GM18505 (cell line): ENCODE data around the gene URM1.
"Not testable (repeated sequence)": the region's sequence is repeated elsewhere in the genome, so short reads cannot be mapped to it uniquely, and the experiment has no call there.

ENCODE experiments used
- ATAC-seq: cut with Tn5 transposase; IDR thresholded peaks from one replicate; pipeline ENCODE4 v1.9.1; 2021; ENCODE audit not compliant: unreplicated experiment
- POLR2A ChIP-seq: IDR thresholded peaks from 4 replicates; pipeline ENCODE4 v1.6.1; 2011; ENCODE audit warnings: borderline replicate concordance; ENCODE audit not compliant: insufficient read depth, insufficient read length; ENCODE audit errors: extremely low read depth

The URM1 gene

DNA sequence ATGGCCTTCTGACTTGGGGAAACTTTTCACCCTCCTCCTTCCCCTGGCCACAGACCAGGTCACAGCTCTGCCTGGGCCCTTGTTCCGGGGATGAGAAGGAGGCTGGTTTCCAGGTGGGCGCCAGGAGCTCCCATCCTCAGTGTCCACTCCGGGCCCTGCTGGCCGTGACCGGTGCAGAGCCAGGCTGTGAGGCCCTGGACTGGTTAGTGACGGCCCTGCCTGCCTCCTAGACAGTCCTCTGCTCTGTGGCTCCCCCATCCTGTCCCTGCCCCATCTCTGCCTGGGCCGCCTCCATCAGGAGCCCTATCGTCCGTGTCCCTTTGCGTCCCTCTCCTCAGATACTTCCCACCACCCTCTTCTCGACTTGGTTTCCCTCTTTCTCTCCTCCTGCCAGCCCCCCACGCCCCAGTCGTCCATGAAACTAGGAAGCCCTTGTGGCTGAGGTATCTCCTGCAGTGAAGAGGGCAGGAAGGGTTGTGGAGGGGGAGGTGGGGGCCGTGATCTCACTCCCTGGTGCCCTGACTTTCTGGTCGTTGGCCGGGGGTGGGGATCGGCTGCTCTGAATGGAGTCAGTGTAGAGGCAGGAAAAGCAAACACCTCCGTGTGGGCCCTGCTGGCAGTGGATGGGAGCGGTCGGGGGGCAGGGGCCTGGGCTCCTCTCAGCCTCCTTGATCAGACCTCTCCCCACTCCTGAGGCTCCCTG lies 34.1 kb downstream of the URM1 start:
- ATAC-seq = no peak
- TF ChIP-seq POLR2A = no peak

DNA sequence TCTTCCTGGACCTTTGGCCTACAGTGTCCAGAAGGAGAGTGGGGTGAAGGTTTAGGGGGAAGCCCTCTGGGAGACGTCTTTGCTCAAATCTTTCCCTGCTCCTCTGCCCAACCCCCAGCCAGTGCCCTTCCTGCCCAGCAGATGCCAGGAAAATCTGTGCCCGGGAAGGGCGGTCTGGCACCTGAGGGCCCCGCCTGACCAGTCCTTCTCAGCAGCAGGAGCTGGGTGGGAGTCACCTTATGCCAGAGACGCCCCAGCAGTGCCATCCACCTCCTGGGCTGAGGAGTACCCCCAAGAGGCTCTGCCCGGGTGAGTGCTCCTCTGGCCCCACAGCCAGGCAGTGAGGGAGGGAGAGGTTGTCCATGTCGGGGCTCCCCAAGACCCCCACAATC lies 34.6 kb downstream of the URM1 start:
- TF ChIP-seq POLR2A = no peak
- ATAC-seq = no peak

DNA sequence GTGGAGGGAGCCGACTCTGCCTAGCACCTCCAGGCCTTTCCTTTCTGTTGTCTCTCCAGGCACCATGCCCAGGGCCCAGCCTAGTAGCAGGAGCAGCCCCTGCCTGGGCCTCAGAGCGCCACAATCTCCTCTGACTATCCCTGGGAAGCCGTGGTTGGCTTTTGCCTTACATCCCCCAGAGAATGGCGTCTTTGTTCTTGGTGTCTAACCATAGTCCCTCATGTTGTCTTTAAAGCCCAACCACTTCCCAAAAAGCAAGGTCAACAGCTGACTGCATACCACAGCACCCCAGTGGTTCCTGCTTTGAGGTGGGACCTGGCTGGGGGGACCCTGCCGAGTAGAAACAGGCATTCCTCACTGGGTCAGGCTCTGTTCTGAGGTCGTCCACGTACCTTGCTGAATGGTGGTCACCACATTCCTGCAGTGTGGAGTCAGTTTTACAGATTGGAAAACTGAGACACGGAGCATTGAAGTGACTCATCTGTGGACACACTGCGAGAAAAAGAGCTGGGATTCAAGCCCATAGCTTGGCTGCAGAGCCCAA lies 35.7 kb downstream of the URM1 start:
- ATAC-seq = no peak

DNA sequence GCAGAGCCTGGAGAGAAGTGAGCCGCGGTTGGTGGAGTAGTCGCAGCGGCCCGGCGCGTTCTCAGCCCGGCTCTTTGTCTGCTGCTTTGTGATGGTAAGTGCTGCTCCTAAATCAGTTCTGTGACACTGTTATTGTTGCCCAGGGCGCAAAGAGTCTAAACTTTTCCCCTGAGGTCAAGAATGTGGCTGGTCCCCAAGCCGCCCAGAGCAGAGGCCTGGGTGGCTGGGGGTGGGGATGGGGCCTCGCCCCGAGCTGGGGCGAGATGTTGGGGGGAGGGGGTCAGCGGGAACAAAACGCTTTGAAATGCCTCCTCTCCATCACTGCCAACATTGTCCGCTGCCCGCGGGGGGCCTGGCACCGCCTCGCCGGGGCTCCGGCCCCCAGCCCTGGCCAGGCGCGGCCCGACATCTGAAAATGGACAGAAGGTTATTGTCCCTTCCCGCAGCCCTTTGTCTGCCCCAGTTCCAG lies 37.8 kb downstream of the URM1 start:
- TF ChIP-seq POLR2A = no peak
- no peak for ATAC-seq

More for the DNA sequence above, 35.7 kb downstream of the URM1 start:
- no peak for TF ChIP-seq POLR2A

DNA sequence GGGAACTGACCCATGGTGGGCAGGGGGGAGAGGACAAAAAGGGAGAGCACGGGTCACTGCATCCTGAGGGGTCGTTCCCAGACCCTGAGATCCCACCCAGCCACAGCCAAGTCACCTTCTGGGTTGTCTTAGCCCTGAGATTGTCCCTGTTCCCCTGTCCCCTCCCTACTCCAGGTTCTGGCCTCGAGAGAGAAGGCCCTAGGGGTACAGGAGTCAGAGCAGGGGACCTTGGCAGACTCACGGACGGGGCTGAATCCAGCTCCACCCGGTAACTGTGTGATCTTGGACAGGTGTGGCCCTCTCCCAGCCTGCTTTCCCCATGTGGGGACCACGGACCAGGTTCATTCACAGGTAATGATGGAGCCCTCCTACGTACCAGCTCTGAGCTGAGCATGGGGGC lies 38.3 kb downstream of the URM1 start:
- ATAC-seq = no peak
- TF ChIP-seq POLR2A = no peak

DNA sequence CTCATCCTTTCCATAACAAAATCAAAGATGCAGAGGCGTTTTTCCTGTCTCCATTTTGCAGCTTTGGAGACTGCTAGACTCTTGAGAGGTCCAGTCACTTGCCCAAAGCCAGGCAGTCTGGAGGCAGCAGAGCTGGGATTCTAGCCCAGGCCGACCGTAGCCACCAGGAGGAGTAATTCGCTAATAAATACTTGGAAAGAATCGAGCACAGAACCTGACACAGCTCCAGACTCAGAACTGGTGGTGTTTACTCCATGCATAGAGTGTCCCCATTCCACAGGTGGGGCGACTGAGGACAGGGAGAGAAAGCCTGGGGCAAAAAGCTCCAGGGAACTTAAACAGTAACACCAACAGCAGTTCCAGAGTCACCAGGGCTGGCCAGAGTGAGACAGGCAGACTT lies 38.8 kb downstream of the URM1 start:
- no peak for ATAC-seq

DNA sequence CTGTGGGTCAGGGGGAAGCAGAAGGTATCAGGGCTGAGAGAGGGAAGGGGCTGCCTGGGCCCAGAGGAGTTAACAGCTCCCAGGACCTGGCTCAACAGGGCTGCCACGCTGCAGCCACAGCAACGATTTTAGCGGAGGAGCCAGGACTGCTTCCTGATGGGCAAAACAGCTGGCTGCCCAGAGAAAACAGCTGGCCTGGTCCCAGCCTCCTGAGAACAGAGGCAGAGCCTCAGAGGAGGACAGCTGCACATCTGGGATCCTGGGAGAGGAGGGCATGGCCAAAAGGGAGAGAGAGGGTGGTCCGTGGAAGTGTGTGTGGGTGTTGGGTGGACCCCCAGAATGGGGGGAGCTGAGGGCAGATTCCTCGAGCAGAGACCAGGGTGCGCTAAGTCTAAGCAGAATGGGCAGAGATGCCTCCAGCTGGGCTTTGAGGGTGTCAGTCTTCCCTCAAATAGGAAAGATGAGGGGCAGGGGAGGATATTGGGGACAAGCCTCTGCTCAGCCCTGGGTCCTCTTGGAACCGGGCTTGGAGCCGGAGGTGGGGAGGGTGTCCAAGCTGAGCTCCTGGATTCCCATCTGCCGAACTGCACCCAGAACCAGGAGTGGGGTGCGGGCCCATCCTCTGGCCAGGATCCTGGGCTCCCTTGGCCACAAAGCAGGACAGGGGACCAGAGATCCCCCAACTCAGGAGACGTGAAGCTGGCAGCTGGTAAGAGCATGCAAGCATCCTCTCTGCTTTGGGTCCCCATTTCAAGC lies 40.4 kb downstream of the URM1 start:
- no peak for TF ChIP-seq POLR2A
- ATAC-seq = no peak

More for the DNA sequence above, 38.8 kb downstream of the URM1 start:
- TF ChIP-seq POLR2A = no peak

DNA sequence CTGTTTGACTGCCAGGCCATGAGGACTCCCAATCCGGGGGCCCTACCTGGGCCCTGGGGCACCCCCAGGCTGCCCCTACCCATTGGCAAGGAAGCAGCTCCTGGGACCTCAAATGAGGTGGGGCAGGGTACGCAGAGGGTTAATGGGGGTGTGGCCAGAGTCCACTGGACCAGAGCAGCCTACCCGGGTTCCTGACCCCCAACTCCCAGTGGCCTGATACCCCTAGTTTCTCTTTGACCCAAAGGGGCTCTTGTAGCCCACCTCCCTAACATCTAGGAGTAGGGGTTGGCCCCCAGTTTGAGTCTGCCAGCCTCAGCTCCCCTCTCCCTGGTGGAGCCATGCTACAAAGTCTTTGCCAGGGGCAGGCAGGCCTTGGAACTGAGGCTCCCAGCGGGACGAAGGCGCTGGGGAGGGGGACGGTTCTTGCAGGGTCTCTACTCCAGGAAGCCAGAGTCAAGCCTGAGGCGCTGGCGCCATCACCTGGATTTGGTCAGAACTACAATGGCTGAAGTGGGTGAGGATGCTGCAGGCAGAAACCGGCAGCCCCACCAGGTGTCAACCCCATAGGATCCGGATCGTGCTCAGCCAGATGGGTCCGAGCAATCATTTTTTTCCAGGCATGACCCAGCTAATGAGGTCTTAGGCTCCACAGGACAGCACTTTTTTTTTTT lies 41.1 kb downstream of the URM1 start:
- no peak for ATAC-seq
- TF ChIP-seq POLR2A = no peak

DNA sequence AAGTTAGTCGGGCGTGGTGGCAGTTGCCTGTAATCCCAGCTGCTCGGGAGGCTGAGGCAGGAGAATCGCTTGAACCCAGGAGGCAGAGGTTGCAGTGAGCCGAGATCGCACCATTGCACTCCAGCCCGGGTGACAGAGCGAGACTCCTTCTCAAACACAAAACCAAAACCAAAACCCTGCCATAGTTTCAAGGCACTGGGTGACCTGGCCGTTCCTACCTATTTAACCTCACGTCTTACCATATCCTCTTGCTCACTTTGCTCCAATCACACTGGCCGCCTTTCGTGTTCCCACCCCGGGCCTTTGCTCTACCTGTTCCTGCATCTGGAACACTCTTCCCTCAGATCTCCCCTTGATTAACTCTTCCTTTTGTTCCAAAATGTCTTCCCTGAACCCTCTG lies 42.6 kb downstream of the URM1 start:
- not testable (repeated sequence) for ATAC-seq

DNA sequence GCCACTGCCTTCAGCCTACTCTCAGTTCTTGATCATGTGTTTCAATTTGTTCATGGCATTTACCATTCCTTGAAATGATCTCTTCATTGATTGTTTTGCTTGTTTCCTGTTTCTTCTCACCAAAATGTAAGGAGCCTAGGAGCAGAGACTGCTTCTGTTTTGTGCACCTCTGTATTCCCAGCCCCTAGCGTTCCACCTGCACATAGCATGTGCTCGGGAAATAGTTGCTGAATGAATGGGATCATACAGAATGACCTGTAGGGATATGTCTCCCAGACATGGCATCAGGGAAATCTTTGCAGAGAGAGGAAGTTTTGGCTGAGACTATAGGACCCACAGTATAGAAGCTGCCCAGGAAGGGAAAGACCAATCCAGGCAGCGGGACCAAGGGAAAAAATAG lies 43.3 kb downstream of the URM1 start:
- ATAC-seq = no peak
- TF ChIP-seq POLR2A = no peak

DNA sequence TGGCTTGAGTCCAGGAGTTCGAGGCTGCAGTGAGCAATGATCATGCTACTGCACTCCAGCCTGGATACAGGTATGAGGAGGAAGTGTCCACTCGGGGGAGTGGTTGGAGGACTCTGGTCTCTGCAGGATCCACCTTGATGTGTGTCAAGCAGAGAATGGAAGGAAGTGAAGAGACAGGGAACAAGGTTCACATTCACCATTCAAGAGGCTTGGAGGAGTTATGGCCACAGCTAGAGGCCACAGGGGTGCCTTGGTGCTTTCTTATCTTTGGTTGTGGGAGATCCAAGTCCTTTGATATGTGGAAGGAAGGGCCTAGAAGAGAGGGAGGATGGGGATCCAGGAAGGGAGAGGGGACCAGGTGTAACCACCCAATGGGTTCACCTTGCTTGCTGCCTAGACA lies 44.1 kb downstream of the URM1 start:
- ATAC-seq = no peak
- TF ChIP-seq POLR2A = no peak

DNA sequence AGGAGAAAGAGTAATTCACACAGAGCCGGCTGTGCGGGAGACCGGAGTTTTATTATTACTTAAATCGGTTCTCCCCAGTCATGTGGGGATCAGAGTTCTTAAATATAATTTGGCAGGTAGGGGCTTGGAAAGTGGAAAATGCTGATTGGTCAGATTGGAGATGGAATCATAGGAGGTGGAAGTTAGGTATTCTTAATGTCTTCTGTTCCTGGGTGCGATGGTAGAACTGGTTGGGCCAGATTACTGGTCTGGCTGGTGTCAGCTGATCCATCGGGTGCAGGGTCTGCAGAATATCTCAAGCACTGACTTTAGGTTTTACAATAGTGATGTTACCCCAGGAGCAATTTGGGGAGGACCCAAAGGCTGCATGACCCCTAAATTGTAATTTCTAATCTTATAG lies 44.8 kb downstream of the URM1 start:
- TF ChIP-seq POLR2A = no peak

DNA sequence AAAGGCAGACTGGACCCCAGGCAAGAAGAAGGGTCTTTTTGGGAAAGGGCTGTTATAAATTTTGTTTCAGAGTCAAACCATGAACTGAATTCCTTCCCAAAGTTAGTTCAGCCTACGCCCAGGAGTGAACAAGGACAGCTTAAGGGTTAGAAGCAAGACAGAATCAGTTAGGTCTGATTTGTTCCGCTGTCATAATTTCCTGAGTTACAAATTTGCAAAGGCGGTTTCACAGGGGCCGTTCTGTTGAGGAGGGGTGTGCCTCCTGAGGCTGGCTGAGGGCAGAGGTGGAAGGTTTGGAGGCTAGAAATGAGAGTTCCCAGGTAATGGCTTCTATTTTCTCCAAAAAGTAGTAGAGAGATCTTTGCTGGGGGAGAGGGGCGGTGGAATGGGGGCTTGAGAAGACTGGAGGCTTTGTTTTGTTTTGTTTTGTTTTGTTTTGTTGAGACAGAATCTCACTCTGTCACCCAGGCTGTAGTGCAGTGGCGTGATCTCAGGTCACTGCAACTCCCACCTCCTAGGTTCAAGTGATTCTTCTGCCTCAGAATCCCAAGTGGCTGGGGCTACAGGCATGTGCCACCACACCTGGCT lies 45.4 kb downstream of the URM1 start:
- no peak for ATAC-seq
- no peak for TF ChIP-seq POLR2A

More for the DNA sequence above, 44.8 kb downstream of the URM1 start:
- ATAC-seq = no peak
